ENCODE data around the gene ADGRD1. TPM values are rescaled to one million over a fixed set of nuclear protein-coding genes. Genes with fewer than 3 reads are reported as not detected.
A peak's percentile ranks its signal among the peaks of the same experiment; 100 is the strongest.
"Not testable (repeated sequence)": the region's sequence is repeated elsewhere in the genome, so short reads cannot be mapped to it uniquely, and the experiment has no call there.

The ADGRD1 gene
- total RNA-seq, 1 donor from 2014 or later = 35.8 TPM

DNA sequence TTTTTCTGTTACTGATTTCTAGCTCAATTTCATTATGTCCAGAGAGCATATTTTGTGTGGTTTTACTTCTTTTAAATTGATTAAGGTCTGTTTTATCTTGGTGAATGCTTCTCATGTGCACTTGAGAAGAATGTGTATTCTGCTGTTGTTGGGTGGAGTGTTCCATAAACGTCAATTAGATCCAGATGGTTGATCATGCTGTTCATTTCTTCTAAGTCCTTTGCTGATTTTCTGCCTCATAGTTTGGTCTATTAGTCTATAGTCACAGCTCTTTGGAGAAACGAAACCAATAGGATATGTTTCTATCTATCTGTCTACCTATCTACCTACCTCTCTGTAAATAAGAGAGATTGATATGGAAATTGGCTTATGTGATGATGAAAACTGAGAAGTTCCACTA, 17.1 kb upstream of the ADGRD1 start:
- no peaks in the 10 kb centered on the region for H3K27me3 ChIP-seq
- no peak overlapping the region for H3K4me3 ChIP-seq
- TF ChIP-seq, protein P1, sequence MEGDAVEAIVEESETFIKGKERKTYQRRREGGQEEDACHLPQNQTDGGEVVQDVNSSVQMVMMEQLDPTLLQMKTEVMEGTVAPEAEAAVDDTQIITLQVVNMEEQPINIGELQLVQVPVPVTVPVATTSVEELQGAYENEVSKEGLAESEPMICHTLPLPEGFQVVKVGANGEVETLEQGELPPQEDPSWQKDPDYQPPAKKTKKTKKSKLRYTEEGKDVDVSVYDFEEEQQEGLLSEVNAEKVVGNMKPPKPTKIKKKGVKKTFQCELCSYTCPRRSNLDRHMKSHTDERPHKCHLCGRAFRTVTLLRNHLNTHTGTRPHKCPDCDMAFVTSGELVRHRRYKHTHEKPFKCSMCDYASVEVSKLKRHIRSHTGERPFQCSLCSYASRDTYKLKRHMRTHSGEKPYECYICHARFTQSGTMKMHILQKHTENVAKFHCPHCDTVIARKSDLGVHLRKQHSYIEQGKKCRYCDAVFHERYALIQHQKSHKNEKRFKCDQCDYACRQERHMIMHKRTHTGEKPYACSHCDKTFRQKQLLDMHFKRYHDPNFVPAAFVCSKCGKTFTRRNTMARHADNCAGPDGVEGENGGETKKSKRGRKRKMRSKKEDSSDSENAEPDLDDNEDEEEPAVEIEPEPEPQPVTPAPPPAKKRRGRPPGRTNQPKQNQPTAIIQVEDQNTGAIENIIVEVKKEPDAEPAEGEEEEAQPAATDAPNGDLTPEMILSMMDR (IDR thresholded peaks at IDR 0.05) = no peak
- TF ChIP-seq POLR2AphosphoS5 (IDR thresholded peaks at IDR 0.05; ENCODE audit: insufficient read depth in 1 of 2, low read depth in 1 of 2) (no peak), POLR2A (IDR thresholded peaks at IDR 0.05) (no peak)
- H3K36me3 ChIP-seq = no peaks in the 10 kb centered on the region
- DNase-seq (ENCODE audit: extremely low spot score in 2 of 2) = no peak
- peaks cover 6% of the 10 kb centered on the region for H3K4me1 ChIP-seq
- intact Hi-C loops (cut with DNase I) = no loop called here
- no peak overlapping the region for H3K27ac ChIP-seq
- no peaks in the 10 kb centered on the region for H3K9me3 ChIP-seq

DNA sequence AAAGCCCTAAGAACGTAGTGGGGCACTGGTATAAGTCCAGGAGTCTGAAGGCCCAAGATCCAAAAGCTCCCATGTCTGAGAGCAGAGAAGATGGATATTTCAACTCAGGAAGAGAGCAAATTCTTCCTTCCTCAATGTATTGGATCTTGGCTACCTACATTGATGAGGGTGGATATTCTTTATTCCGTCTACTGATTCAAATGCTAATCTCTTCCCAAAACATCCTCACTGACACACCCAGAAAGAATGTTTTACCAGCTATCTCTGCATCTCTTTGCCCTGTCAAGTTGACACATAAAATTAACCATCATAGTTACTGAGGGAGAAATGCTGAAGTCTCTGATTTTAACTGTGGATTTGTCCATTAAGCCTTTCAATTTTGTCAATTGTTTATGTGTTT, 16.6 kb upstream of the ADGRD1 start:
- H3K27me3 ChIP-seq = no peaks in the 10 kb centered on the region
- H3K4me1 ChIP-seq = peaks cover 6% of the 10 kb centered on the region
- intact Hi-C loops (cut with DNase I) = no loop called here
- H3K27ac ChIP-seq = no peak overlapping the region
- TF ChIP-seq POLR2A (IDR thresholded peaks at IDR 0.05) = no peak
- no peak for TF ChIP-seq POLR2AphosphoS5 (IDR thresholded peaks at IDR 0.05; ENCODE audit: insufficient read depth in 1 of 2, low read depth in 1 of 2)
- TF ChIP-seq, protein P1 (IDR thresholded peaks at IDR 0.05) = no peak
- no peak overlapping the region for H3K4me3 ChIP-seq
- H3K9me3 ChIP-seq = no peaks in the 10 kb centered on the region
- DNase-seq (ENCODE audit: extremely low spot score in 2 of 2) = no peak
- no peaks in the 10 kb centered on the region for H3K36me3 ChIP-seq

DNA sequence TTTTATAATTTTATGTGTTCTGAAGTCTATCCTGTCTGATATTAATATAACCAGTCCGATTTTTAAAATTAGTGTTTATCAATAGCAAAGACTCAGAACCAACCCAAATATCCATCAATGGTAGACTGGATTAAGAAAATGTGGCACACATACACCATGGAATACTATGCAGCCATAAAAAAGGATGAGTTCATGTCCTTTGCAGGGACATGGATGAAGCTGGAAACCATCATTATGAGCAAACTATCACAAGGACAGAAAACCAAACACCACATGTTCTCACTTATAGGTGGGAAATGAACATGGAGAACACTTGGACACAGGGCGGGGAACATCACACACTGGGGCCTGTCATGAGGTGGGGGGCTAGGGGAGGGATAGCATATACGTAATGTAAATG, 16.2 kb upstream of the ADGRD1 start:
- peak in 1 of 2 donors; percentile 10 for DNase-seq (ENCODE audit: extremely low spot score in 2 of 2)
- H3K36me3 ChIP-seq; intact Hi-C loops (cut with DNase I); H3K9me3 ChIP-seq; H3K4me3 ChIP-seq; H3K27ac ChIP-seq; H3K4me1 ChIP-seq; H3K27me3 ChIP-seq: not testable (repeated sequence)

DNA sequence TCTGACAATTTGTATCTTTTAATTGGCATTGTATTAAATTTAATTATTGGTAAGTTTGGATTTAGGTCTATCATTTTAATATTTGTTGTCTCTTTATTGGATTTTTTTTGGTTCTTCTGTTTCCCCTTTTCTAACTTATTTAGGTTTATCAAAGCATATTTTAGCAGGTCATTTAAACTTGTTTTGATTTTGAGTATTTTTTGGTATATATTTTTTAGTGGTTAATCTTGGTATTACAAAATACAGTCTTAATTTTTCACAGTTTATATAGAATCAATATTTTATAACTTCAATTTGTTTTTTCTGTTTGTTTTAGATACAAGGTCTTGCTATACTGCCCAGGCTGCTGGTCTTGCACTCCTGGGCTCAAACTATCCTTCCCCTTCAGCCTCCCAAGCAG, 15.5 kb upstream of the ADGRD1 start:
- Histone ChIP-seq H3K4me3 (no peak overlapping the region), H3K27me3 (no peaks in the 10 kb centered on the region), H3K4me1 (peaks cover 6% of the 10 kb centered on the region), H3K27ac (no peak overlapping the region), H3K36me3 (no peaks in the 10 kb centered on the region), H3K9me3 (no peaks in the 10 kb centered on the region)
- intact Hi-C loops (cut with DNase I) = no loop called here
- DNase-seq (ENCODE audit: extremely low spot score in 2 of 2) = no peak
- TF ChIP-seq POLR2A (IDR thresholded peaks at IDR 0.05) (no peak), POLR2AphosphoS5 (IDR thresholded peaks at IDR 0.05; ENCODE audit: insufficient read depth in 1 of 2, low read depth in 1 of 2) (no peak)
- TF ChIP-seq, protein P1 (IDR thresholded peaks at IDR 0.05) = no peak

DNA sequence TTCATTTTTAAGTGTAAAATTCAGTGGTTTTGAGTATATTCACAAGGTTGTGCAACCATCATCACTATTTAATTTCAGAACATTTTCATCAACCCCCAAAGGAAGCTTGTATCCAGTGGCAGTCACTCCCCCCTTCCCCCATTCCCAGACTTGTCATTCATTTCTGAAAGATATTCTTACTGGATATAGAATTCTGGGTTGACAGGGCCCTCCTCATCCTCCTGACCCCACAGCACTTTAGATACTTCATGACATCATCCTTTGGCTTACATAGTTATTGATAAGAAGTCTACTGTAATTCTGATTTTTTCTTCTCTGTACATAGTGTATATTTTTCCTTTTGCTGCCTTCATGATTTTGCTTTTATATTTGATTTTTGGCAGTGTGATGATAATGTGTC, 8.8 kb upstream of the ADGRD1 start:
- peaks cover 10% of the 10 kb centered on the region for H3K4me1 ChIP-seq
- no peaks in the 10 kb centered on the region for H3K27me3 ChIP-seq
- H3K36me3 ChIP-seq = no peaks in the 10 kb centered on the region
- peak in 1 of 2 donors; percentile 10 for DNase-seq (ENCODE audit: extremely low spot score in 2 of 2)
- intact Hi-C loops (cut with DNase I) = no loop called here
- H3K9me3 ChIP-seq = no peaks in the 10 kb centered on the region
- no peak overlapping the region for H3K27ac ChIP-seq
- no peak for TF ChIP-seq POLR2A (IDR thresholded peaks at IDR 0.05)
- TF ChIP-seq POLR2AphosphoS5 (IDR thresholded peaks at IDR 0.05; ENCODE audit: insufficient read depth in 1 of 2, low read depth in 1 of 2) = no peak
- TF ChIP-seq, protein P1 (IDR thresholded peaks at IDR 0.05) = no peak
- no peak overlapping the region for H3K4me3 ChIP-seq

Data from vagina (tissue), 2 donors.